HepG2 (cell line): ENCODE results near the gene BRAF. TPM values are rescaled to one million over a fixed set of nuclear protein-coding genes. Genes with fewer than 3 reads are reported as not detected.

ENCODE experiments used
- DR1 ChIP-seq: sonication (generic); formaldehyde crosslinking; IDR thresholded peaks from 2 replicates; pipeline ENCODE4 v1.8.0; 2021; ENCODE audit warnings: mild to moderate bottlenecking, missing genetic modification reagents, inconsistent platforms
- HINFP ChIP-seq: sonication (generic); formaldehyde crosslinking; IDR thresholded peaks from 2 replicates; pipeline ENCODE4 v1.4.0; 2020; ENCODE audit warnings: low read depth, mild to moderate bottlenecking, missing genetic modification reagents
- NKX3-1 ChIP-seq: sonication (generic); formaldehyde crosslinking; IDR thresholded peaks from 2 replicates; pipeline ENCODE4 v1.5.0; 2020; ENCODE audit warnings: missing genetic modification reagents
- SP140L ChIP-seq: sonication (generic); formaldehyde crosslinking; IDR thresholded peaks from 2 replicates; pipeline ENCODE4 v1.4.0; 2020; ENCODE audit warnings: missing genetic modification reagents, borderline replicate concordance
- SP2 ChIP-seq: sonication (generic); formaldehyde crosslinking; IDR thresholded peaks from 2 replicates; pipeline ENCODE4 v1.5.1; 2020; ENCODE audit warnings: mild to moderate bottlenecking, missing genetic modification reagents
- STAG1 ChIP-seq: sonication (generic); formaldehyde crosslinking; IDR thresholded peaks from 2 replicates; pipeline ENCODE4 v1.4.0; 2020; ENCODE audit warnings: missing genetic modification reagents
- TCF7 ChIP-seq: sonication (generic); IDR thresholded peaks from 2 replicates; pipeline ENCODE4 v1.6.1; 2016; ENCODE audit warnings: antibody characterized with exemption, low read depth
- TFAP4 ChIP-seq: sonication (generic); IDR thresholded peaks from 2 replicates; pipeline ENCODE4 v1.6.1; 2016; ENCODE audit warnings: low read depth, borderline replicate concordance
- THAP9 ChIP-seq: sonication (generic); formaldehyde crosslinking; IDR thresholded peaks from 2 replicates; pipeline ENCODE4; 2020; ENCODE audit warnings: missing genetic modification reagents, mild to moderate bottlenecking, borderline replicate concordance
- TOE1 ChIP-seq: sonication (generic); formaldehyde crosslinking; IDR thresholded peaks from 2 replicates; pipeline ENCODE4 v1.4.0; 2020; ENCODE audit warnings: mild to moderate bottlenecking, missing genetic modification reagents
- TRIM24 ChIP-seq: sonication (generic); formaldehyde crosslinking; IDR thresholded peaks from 2 replicates; pipeline ENCODE4 v1.8.0; 2022; ENCODE audit warnings: mild to moderate bottlenecking, missing genetic modification reagents
- YY1 ChIP-seq: IDR thresholded peaks from 2 replicates; pipeline ENCODE4 v1.6.1; 2011; ENCODE audit warnings: low read length, low read depth, moderate library complexity, mild to moderate bottlenecking; ENCODE audit not compliant: insufficient read depth, insufficient replicate concordance
- ZBTB10 ChIP-seq: sonication (generic); formaldehyde crosslinking; IDR thresholded peaks from 2 replicates; pipeline ENCODE4 v1.4.0; 2020; ENCODE audit warnings: missing genetic modification reagents, borderline replicate concordance
- ZNF451 ChIP-seq: sonication (generic); formaldehyde crosslinking; IDR thresholded peaks from 2 replicates; pipeline ENCODE4 v1.5.0; 2020; ENCODE audit warnings: mild to moderate bottlenecking, missing genetic modification reagents
- ZNF577 ChIP-seq: sonication (generic); formaldehyde crosslinking; IDR thresholded peaks from 2 replicates; pipeline ENCODE4 v1.4.0; 2020; ENCODE audit warnings: mild to moderate bottlenecking, low read depth, missing genetic modification reagents, borderline replicate concordance
- ZNF672 ChIP-seq: sonication (generic); formaldehyde crosslinking; IDR thresholded peaks from 2 replicates; pipeline ENCODE4 v1.8.1; 2022; ENCODE audit warnings: missing genetic modification reagents
- ZNF766 ChIP-seq: sonication (generic); formaldehyde crosslinking; IDR thresholded peaks from 2 replicates; pipeline ENCODE4 v1.5.0; 2020; ENCODE audit warnings: missing genetic modification reagents, borderline replicate concordance
- ZNF788 ChIP-seq: sonication (generic); formaldehyde crosslinking; IDR thresholded peaks from 2 replicates; pipeline ENCODE4 v1.5.0; 2020; ENCODE audit warnings: mild to moderate bottlenecking, missing genetic modification reagents, borderline replicate concordance
- polyA plus RNA-seq, 8 experiments: library from polyadenylated mRNA; depleted of rRNA in 3 of 8; stranded (reverse) in 7 of 8; unstranded in 1 of 8; fragments of >200 nt; fragmentation: Illumina TruSeq in 4 of 8; extraction: Trizol in 4 of 8; gene quantifications; 2 replicates each; pipeline versions ENCODE4 v1.2.1 to v1.2.3, GENCODE V29; 2011 to 2016; ENCODE audit warnings: low read depth in 4 of 8, missing spikeins in 1 of 8, mixed read lengths in 1 of 8; ENCODE audit not compliant: insufficient read depth in 1 of 8
- total RNA-seq, 5 experiments: library from RNA; depleted of rRNA; stranded (reverse); fragments of >200 nt; fragmentation: Illumina TruSeq; extraction: Trizol; gene quantifications; 2 replicates each; pipeline ENCODE4 v1.2.3, GENCODE V29; 2016; ENCODE audit warnings: low read depth in 1 of 5
- TF ChIP-seq, protein P1 (sequence below): sonication (generic); formaldehyde crosslinking; IDR thresholded peaks from 2 replicates; pipeline ENCODE4 v1.4.0; 2020; ENCODE audit warnings: missing genetic modification reagents, borderline replicate concordance

Gene BRAF
- total and polyA plus RNA-seq, 2 of the 13 experiments (the other 11 are each of a cell fraction or from before 2014, with no cell fraction given): 12.5 to 13.4 TPM

GRCh38 chr7:140924019-140924820 lies 509 bp downstream of the BRAF start (continued):
- TF ChIP-seq THAP9 (no peak; the same call in 1 of the 2 replicates), TCF7 (no peak), YY1 (peak; percentile 93), SP2 (CRISPR knock-in tag) (no peak), HINFP (CRISPR knock-in tag) (no peak), ZNF788 (CRISPR knock-in tag) (0 out of 2 replicates have a peak, but pooled peaks have one; percentile 7), SP140L (CRISPR knock-in tag) (no peak; the same call in 1 of the 2 replicates), TFAP4 (0 out of 2 replicates have a peak, but pooled peaks have one; percentile 12), ZNF577 (CRISPR knock-in tag) (no peak), STAG1 (CRISPR knock-in tag) (peak; percentile 18; the same call in 1 of the 2 replicates), NKX3-1 (no peak), ZNF451 (CRISPR knock-in tag) (no peak), ZBTB10 (CRISPR knock-in tag) (no peak), DR1 (CRISPR knock-in tag) (no peak; the same call in 1 of the 2 replicates), TOE1 (CRISPR knock-in tag) (no peak), ZNF766 (CRISPR knock-in tag) (no peak), TRIM24 (no peak), ZNF672 (CRISPR knock-in tag) (no peak)
- TF ChIP-seq, protein P1, sequence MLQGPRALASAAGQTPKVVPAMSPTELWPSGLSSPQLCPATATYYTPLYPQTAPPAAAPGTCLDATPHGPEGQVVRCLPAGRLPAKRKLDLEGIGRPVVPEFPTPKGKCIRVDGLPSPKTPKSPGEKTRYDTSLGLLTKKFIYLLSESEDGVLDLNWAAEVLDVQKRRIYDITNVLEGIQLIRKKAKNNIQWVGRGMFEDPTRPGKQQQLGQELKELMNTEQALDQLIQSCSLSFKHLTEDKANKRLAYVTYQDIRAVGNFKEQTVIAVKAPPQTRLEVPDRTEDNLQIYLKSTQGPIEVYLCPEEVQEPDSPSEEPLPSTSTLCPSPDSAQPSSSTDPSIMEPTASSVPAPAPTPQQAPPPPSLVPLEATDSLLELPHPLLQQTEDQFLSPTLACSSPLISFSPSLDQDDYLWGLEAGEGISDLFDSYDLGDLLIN (CRISPR knock-in tag): no peak
